Cardiac fibroblast (primary cell): ENCODE measurements around the gene EPHA3.

Experiments
- DNase-seq, 2 donors: peaks; one replicate each; pipeline versions ENCODE4 v3.0.0 to v3.0.0-alpha.2; 2010; ENCODE audit warnings: low read depth in 2 of 2
- H3K4me3 ChIP-seq, 2 donors: replicated peaks in 1 of 2; 1 replicate in 1 of 2; 2 replicates in 1 of 2; pipeline ENCODE4 v1.5.1; 2011; ENCODE audit warnings: low read depth in 2 of 2, low read length in 2 of 2, mild to moderate bottlenecking in 2 of 2, moderate library complexity in 1 of 2
- TF ChIP-seq, protein P1 (sequence below): IDR thresholded peaks from one replicate; pipeline ENCODE4 v1.5.1; 2011; ENCODE audit warnings: low read depth, mild to moderate bottlenecking, low read length, inconsistent platforms

Gene EPHA3

GRCh38 chr3:89395996-89396395, 288.6 kb downstream of the EPHA3 start:
- TF ChIP-seq, protein P1, sequence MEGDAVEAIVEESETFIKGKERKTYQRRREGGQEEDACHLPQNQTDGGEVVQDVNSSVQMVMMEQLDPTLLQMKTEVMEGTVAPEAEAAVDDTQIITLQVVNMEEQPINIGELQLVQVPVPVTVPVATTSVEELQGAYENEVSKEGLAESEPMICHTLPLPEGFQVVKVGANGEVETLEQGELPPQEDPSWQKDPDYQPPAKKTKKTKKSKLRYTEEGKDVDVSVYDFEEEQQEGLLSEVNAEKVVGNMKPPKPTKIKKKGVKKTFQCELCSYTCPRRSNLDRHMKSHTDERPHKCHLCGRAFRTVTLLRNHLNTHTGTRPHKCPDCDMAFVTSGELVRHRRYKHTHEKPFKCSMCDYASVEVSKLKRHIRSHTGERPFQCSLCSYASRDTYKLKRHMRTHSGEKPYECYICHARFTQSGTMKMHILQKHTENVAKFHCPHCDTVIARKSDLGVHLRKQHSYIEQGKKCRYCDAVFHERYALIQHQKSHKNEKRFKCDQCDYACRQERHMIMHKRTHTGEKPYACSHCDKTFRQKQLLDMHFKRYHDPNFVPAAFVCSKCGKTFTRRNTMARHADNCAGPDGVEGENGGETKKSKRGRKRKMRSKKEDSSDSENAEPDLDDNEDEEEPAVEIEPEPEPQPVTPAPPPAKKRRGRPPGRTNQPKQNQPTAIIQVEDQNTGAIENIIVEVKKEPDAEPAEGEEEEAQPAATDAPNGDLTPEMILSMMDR, result no peak
- H3K4me3 ChIP-seq, result no peak overlapping the region
- DNase-seq, result no peak

GRCh38 chr3:89402051-89402450, 294.6 kb downstream of the EPHA3 start:
- no peak overlapping the region for H3K4me3 ChIP-seq
- TF ChIP-seq, protein P1, result no peak
- no peak for DNase-seq

- TF ChIP-seq, protein P1, result no peak
- H3K4me3 ChIP-seq, result no peak overlapping the region
- DNase-seq, result no peak
These were observed 297.8 kb downstream of the EPHA3 start for GRCh38 chr3:89405176-89405575.

- TF ChIP-seq, protein P1, result no peak
- no peak for DNase-seq
- H3K4me3 ChIP-seq, result no peak overlapping the region
These were observed 298.2 kb downstream of the EPHA3 start for GRCh38 chr3:89405593-89405992.

DNA sequence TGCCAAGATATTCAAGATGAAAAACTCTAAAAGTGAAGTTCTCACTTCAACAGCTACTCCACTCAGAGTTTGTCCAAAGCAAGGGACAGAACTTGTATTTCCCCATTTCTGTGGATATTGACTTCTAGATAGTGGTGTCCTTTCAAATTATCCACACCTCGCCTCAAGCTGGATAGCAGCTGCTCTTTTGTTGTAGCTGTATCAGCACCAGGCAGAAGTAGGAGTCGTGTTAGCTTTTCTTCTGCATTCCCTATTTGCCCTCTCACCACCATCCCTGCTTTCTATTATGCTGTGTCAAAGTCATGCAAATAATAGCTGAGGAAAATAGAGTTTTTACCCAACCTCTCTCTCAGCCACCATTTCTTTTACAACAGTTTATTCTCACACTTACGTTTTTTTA, 303.8 kb downstream of the EPHA3 start:
- DNase-seq, result no peak
- TF ChIP-seq, protein P1, result no peak
- H3K4me3 ChIP-seq, result no peak overlapping the region

DNA sequence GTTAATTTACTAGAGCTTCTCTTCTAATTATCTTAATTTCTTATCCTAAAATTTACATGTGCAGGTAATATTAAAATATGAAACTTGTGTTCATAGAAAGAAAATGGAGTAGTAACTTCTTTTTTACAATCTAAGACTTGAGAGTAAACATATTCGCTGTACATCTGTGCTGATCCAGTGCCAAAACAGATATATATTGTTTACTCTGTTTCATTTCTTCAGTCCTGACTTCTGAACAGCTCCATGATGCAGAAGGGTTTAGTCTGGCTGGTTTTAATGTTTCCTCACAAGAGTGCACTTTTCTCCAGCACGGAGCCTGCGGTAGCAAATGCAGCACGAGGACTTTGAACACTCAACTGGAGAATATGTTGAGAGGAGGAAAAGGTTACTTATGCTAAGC, 306.8 kb downstream of the EPHA3 start:
- TF ChIP-seq, protein P1, result no peak
- no peak for DNase-seq
- no peak overlapping the region for H3K4me3 ChIP-seq

DNA sequence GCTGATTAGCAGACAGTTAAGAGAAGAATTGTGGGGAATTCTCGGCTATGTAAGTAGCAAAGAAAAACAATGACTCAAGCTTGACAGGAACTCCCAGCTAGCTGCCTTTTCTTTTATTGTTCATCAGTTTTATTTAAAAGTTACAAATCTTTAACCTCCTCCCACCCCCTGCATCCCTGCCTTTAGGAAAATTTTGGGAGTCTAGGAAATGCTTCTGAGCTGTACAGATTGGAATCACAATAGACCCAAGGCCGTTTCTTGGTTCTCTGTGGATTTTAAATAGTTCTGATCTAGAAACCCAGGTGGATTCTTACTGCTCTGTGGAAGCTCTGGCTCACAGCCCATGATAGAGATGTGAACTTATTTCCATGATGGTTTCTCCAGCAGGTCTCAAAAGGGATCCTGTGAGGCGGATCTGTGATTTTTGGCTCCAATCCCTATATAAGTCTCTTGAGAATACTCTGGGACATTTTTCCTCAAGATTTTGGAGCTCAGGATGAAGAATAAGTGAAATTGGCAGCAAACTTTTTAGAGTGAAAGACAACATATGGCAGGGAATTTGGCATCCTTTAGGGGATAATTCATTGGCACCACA, 312.3 kb downstream of the EPHA3 start:
- TF ChIP-seq, protein P1, result no peak
- peak; percentile 44 to 59 for DNase-seq
- no peak overlapping the region for H3K4me3 ChIP-seq
